GM19463 (cell line): Measurements from ENCODE around the gene CDH13.

ENCODE experiments used
- ATAC-seq: cut with Tn5 transposase; IDR thresholded peaks from one replicate; pipeline ENCODE4 v1.9.1; 2021; ENCODE audit warnings: mild to moderate bottlenecking, moderate library complexity; ENCODE audit not compliant: unreplicated experiment

CDH13 gene

GRCh38 chr16:82626791-82627261 is at the start of gene CDH13:
Gene CDH13 (plus strand): TSS chr16:82626969.
- no peak for ATAC-seq

GRCh38 chr16:82580298-82580890 is 46.4 kb upstream of the CDH13 start:
- no peak for ATAC-seq

- ATAC-seq, result no peak
Observed at GRCh38 chr16:82582975-82583374, 43.8 kb upstream of the CDH13 start.

- ATAC-seq, result no peak
Observed at GRCh38 chr16:82583422-82583821, 43.3 kb upstream of the CDH13 start.

- no peak for ATAC-seq
Observed at GRCh38 chr16:82584553-82585152, 42.1 kb upstream of the CDH13 start.

GRCh38 chr16:82585675-82586074 is 41.1 kb upstream of the CDH13 start:
- no peak for ATAC-seq

- ATAC-seq, result no peak
Observed at GRCh38 chr16:82586130-82586529, 40.6 kb upstream of the CDH13 start.

GRCh38 chr16:82587289-82587688 is 39.5 kb upstream of the CDH13 start:
- ATAC-seq, result no peak

GRCh38 chr16:82589407-82589806 is 37.4 kb upstream of the CDH13 start:
- ATAC-seq, result no peak

GRCh38 chr16:82594114-82594513 is 32.7 kb upstream of the CDH13 start:
- no peak for ATAC-seq

- no peak for ATAC-seq
Observed at GRCh38 chr16:82598771-82599170, 28.0 kb upstream of the CDH13 start.

- no peak for ATAC-seq
Observed at GRCh38 chr16:82601989-82602640, 24.7 kb upstream of the CDH13 start.

- no peak for ATAC-seq
Observed at GRCh38 chr16:82603784-82604411, 22.9 kb upstream of the CDH13 start.

- no peak for ATAC-seq
Observed at GRCh38 chr16:82605076-82605475, 21.7 kb upstream of the CDH13 start.

- no peak for ATAC-seq
Observed at GRCh38 chr16:82605863-82606620, 20.7 kb upstream of the CDH13 start.

GRCh38 chr16:82609140-82609539 is 17.6 kb upstream of the CDH13 start:
- ATAC-seq, result no peak

- no peak for ATAC-seq
Observed at GRCh38 chr16:82612263-82612662, 14.5 kb upstream of the CDH13 start.

GRCh38 chr16:82616356-82616755 is 10.4 kb upstream of the CDH13 start:
- ATAC-seq, result no peak

GRCh38 chr16:82621781-82622180 is 5.0 kb upstream of the CDH13 start:
- ATAC-seq, result no peak

GRCh38 chr16:82623241-82623640 is 3.5 kb upstream of the CDH13 start:
- ATAC-seq, result no peak
